ENCODE results near the gene BABAM2.

Gene BABAM2

DNA sequence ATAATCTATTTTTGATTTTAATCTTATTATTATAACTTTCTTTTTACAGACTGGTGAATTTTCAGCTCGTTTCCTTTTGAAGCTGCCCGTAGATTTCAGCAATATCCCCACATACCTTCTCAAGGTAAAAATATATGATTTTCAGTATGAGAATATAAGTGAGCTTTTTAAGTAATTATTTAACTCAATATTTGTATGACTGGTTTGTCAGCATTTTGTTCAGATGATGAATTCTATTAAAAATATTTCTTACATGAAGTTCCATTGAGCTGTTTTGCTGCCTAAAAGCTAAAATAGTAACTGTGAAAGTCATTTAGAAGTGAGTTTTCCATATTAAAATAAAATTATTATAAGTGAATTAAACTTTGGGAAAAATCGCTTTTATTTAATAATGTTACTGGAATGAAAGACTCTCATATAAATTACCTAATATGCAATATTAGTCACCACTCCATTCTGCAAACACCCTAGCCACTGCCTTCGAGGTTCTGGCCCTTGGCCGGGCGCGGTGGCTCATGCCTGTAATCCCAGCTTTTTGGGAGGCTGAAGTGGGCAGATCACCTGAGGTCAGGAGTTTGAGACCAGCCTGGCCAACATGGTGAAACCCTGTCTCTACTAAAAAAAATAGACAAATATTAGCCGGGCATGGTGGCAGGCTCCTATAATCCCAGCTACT, 155.3 kb downstream of the BABAM2 start:
- TF ChIP-seq, protein P1, sequence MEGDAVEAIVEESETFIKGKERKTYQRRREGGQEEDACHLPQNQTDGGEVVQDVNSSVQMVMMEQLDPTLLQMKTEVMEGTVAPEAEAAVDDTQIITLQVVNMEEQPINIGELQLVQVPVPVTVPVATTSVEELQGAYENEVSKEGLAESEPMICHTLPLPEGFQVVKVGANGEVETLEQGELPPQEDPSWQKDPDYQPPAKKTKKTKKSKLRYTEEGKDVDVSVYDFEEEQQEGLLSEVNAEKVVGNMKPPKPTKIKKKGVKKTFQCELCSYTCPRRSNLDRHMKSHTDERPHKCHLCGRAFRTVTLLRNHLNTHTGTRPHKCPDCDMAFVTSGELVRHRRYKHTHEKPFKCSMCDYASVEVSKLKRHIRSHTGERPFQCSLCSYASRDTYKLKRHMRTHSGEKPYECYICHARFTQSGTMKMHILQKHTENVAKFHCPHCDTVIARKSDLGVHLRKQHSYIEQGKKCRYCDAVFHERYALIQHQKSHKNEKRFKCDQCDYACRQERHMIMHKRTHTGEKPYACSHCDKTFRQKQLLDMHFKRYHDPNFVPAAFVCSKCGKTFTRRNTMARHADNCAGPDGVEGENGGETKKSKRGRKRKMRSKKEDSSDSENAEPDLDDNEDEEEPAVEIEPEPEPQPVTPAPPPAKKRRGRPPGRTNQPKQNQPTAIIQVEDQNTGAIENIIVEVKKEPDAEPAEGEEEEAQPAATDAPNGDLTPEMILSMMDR (conservative IDR thresholded peaks at IDR 0.05) = no peak
- no peak overlapping the region for H3K27ac ChIP-seq

DNA sequence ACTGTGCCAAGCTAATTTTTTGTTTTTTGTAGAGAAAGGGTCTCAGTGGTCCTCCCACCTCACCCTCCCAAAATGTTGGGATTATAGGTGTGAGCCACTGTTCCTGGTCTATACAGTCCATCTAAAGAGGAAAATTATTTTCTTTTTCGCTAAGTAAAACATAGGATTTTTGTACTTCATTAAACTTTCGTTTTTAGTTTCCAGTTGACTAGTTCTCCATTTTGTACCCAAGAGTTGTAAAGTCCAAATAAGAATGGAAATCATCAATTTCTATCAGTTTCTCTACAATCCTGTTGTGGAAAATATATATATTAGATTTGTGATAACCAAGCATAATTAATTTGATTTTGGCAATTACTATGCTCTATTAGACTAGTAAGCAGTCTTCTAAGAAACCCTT, 156.4 kb downstream of the BABAM2 start:
- no peak overlapping the region; the same call in 1 of the 2 replicates for H3K27ac ChIP-seq

DNA sequence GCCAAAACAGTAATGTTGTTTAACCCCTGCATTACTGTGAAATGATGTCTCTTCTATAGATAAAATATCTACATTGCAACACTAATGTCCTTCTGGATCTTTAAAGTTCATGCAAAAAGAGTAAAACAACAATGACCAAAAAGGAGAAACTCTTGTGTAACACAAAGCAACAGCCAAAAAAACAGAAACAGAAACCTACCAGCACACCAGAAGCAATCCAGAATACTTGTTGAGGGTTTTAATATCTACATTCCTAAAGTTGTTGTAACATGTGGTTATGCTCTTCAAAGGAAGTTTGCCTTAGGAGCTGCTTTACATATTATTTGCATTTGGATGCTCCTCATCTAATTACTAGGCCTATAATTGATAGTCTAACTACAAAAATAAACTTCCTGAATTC, 157.2 kb downstream of the BABAM2 start:
- TF ChIP-seq, protein P1 (conservative IDR thresholded peaks at IDR 0.05) = no peak
- no peak overlapping the region; the same call in 1 of the 2 replicates for H3K27ac ChIP-seq

More for the DNA sequence above, 156.4 kb downstream of the BABAM2 start:
- TF ChIP-seq, protein P1 (conservative IDR thresholded peaks at IDR 0.05) = no peak

DNA sequence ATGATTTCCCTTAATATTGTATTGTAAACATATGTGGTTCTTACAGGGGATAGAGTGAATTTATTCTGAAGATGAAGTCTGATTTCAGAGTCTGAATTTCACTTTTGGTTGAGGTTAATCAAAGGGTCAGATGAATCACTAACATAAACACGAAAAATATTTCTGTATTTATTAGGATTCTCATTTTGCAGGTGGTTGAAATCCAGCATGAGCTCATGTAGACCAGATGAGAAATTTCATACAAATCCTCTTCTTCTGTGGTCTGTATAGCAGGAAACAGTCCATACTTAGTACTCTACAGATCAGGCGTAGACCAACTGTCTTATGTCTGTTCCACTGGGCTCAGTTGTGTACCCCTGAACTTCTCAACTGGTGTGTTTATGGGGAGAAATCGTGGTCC, 157.8 kb downstream of the BABAM2 start:
- TF ChIP-seq, protein P1 (conservative IDR thresholded peaks at IDR 0.05) = no peak
- H3K27ac ChIP-seq = no peak overlapping the region

DNA sequence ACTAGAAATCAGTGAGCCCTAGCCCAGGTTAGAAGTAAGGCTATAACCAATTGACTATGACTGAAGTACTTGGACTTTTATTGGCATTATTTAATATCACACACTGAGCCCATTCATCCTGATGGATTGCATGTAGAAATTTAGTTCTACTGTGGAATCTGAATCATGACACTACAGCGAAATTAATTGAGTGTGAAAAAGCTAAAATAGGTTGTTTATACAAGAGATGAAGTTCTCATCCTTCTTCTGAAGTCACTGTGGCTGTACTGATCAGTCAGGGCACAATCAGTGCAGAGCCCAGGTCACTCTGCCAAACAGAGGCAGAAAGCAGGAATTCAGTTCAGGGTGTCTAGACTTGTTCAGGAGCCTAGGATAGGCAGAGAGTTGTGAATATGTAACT, 158.9 kb downstream of the BABAM2 start:
- no peak overlapping the region for H3K27ac ChIP-seq
- TF ChIP-seq, protein P1 (conservative IDR thresholded peaks at IDR 0.05) = no peak

DNA sequence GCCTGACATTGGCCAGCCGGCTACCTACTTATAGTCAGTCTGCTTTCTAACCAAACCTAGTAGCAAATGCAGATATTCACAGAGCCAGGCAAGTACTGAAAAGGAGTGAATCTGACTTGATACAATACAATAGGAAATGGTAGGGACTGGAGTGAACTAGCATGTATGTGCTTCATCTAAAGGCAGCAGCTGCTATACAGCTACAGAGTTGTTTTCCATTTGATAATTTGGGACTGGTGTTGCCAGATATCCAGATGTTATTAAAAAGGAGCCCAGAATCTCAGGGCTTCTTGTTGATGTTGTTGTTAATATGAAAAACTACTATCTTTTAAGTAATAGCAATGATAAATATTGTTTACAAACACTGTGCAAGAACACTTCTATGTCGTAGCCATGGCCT, 159.4 kb downstream of the BABAM2 start:
- TF ChIP-seq, protein P1 (conservative IDR thresholded peaks at IDR 0.05) = no peak
- no peak overlapping the region for H3K27ac ChIP-seq

DNA sequence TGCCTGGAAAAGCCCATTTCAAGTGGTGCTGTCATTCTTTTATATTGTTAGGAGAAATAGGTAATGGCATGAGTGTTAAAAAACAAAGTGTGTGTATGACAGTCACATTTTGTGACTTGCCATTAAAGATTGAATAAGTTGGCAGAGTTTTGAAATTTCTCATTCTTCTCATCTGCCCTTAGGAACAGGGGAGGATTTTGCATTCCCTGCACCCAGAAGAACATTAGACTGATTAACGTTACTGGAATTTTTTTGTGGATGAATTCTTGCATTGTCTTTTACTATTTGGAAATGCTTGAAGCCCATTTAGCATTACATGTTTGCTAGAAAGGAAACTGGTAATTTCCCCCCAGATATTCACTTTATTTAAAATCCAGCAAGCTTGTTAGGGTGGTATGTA, 162.2 kb downstream of the BABAM2 start:
- no peak overlapping the region for H3K27ac ChIP-seq
- TF ChIP-seq, protein P1 (conservative IDR thresholded peaks at IDR 0.05) = no peak

Data from VCaP (cell line).